HEK293 (cell line): ENCODE results near the gene RBMS1.

ENCODE experiments used
- CTCF ChIA-PET: fragments of 350-600 bp; formaldehyde crosslinking; extraction: SDS; loops from one replicate; lab custom pipeline; 2021; ENCODE audit warnings: antibody characterized with exemption; lab: Yijun Ruan, JAX
- POLR2A ChIA-PET: fragments of 300-600 bp; formaldehyde crosslinking; extraction: SDS; loops from one replicate; lab custom pipeline; 2020; ENCODE audit warnings: antibody characterized with exemption, inconsistent platforms; lab: Yijun Ruan, JAX
- H3K27ac ChIP-seq: fragments of 200-500 bp; sonication (Bioruptor generic); 2 replicates; pipeline ENCODE4 v1.5.1; 2014; ENCODE audit warnings: low read depth, low read length, control low read depth, inconsistent platforms; ENCODE audit errors: extremely low read depth
- H3K36me3 ChIP-seq, 2 experiments: fragments of 200-500 bp in 1 of 2; sonication (Bioruptor generic) in 1 of 2; 1 replicate in 1 of 2; 2 replicates in 1 of 2; pipeline ENCODE4 v1.5.1; 2014 to 2017; ENCODE audit warnings: inconsistent platforms in 2 of 2, low read length in 2 of 2; ENCODE audit not compliant: control insufficient read depth in 2 of 2, insufficient read depth in 1 of 2
- H3K4me1 ChIP-seq: fragments of 200-500 bp; sonication (Bioruptor generic); 2 replicates; pipeline ENCODE4 v1.5.1; 2014; ENCODE audit warnings: mild to moderate bottlenecking, low read length, inconsistent platforms; ENCODE audit not compliant: control insufficient read depth, insufficient read depth
- H3K4me3 ChIP-seq: 2 replicates; pipeline ENCODE4 v1.5.1; 2011; ENCODE audit warnings: low read depth, mild to moderate bottlenecking, control low read depth, low read length, moderate library complexity
- H3K9me3 ChIP-seq: fragments of 200-500 bp; sonication (Bioruptor generic); 2 replicates; pipeline ENCODE4 v1.5.1; 2014; ENCODE audit warnings: low read depth, low read length, inconsistent platforms; ENCODE audit not compliant: control insufficient read depth, insufficient read depth
- KLF10 ChIP-seq: fragments of 450-650 bp; IDR thresholded peaks from 2 replicates; pipeline ENCODE4 v1.5.1; 2018; ENCODE audit warnings: missing biosample characterization, mild to moderate bottlenecking, missing genetic modification characterization
- RBAK ChIP-seq: fragments of 450-650 bp; formaldehyde crosslinking; IDR thresholded peaks from 2 replicates; pipeline ENCODE4 v1.5.1; 2016; ENCODE audit warnings: missing biosample characterization, missing genetic modification characterization
- SP2 ChIP-seq: fragments of 450-650 bp; formaldehyde crosslinking; IDR thresholded peaks from 2 replicates; pipeline ENCODE4 v1.5.1; 2016; ENCODE audit warnings: missing biosample characterization, missing genetic modification characterization
- SP3 ChIP-seq: fragments of 450-650 bp; formaldehyde crosslinking; IDR thresholded peaks from 2 replicates; pipeline ENCODE4 v1.5.1; 2016; ENCODE audit warnings: missing biosample characterization, missing genetic modification characterization
- WT1 ChIP-seq: fragments of 450-650 bp; formaldehyde crosslinking; IDR thresholded peaks from 2 replicates; pipeline ENCODE4 v1.5.1; 2016; ENCODE audit warnings: missing biosample characterization, missing genetic modification characterization
- YY1 ChIP-seq: fragments of 450-650 bp; formaldehyde crosslinking; IDR thresholded peaks from 2 replicates; pipeline ENCODE4 v1.5.1; 2018; ENCODE audit warnings: missing biosample characterization, missing genetic modification characterization
- ZBTB20 ChIP-seq: fragments of 450-650 bp; formaldehyde crosslinking; IDR thresholded peaks from 2 replicates; pipeline ENCODE4 v1.5.1; 2016; ENCODE audit warnings: missing biosample characterization, missing genetic modification characterization
- ZBTB8A ChIP-seq: fragments of 450-650 bp; formaldehyde crosslinking; IDR thresholded peaks from 2 replicates; pipeline ENCODE4 v1.5.1; 2016; ENCODE audit warnings: missing biosample characterization, missing genetic modification characterization
- ZEB2 ChIP-seq: fragments of 450-650 bp; formaldehyde crosslinking; IDR thresholded peaks from 2 replicates; pipeline ENCODE4 v1.5.1; 2016; ENCODE audit warnings: missing biosample characterization, missing genetic modification characterization
- ZFP69B ChIP-seq: fragments of 450-650 bp; formaldehyde crosslinking; IDR thresholded peaks from 2 replicates; pipeline ENCODE4 v1.5.1; 2016; ENCODE audit warnings: missing biosample characterization, missing genetic modification characterization
- ZNF140 ChIP-seq: fragments of 450-650 bp; formaldehyde crosslinking; IDR thresholded peaks from 2 replicates; pipeline ENCODE4 v1.5.1; 2016; ENCODE audit warnings: missing biosample characterization, missing genetic modification characterization
- ZNF2 ChIP-seq: fragments of 450-650 bp; formaldehyde crosslinking; IDR thresholded peaks from 2 replicates; pipeline ENCODE4 v1.5.1; 2016; ENCODE audit warnings: missing biosample characterization, missing genetic modification characterization
- ZNF202 ChIP-seq: fragments of 450-650 bp; formaldehyde crosslinking; IDR thresholded peaks from 2 replicates; pipeline ENCODE4 v1.5.1; 2016; ENCODE audit warnings: missing biosample characterization, missing genetic modification characterization, borderline replicate concordance
- ZNF416 ChIP-seq: fragments of 450-650 bp; formaldehyde crosslinking; IDR thresholded peaks from 2 replicates; pipeline ENCODE4 v1.5.1; 2016; ENCODE audit warnings: missing biosample characterization, missing genetic modification characterization
- ZNF426 ChIP-seq: fragments of 450-650 bp; formaldehyde crosslinking; IDR thresholded peaks from 2 replicates; pipeline ENCODE4 v1.5.1; 2017; ENCODE audit warnings: missing biosample characterization, missing genetic modification characterization, mild to moderate bottlenecking, inconsistent platforms, moderate library complexity
- ZNF510 ChIP-seq: fragments of 450-650 bp; formaldehyde crosslinking; IDR thresholded peaks from 2 replicates; pipeline ENCODE4 v1.5.1; 2018; ENCODE audit warnings: mild to moderate bottlenecking, missing genetic modification characterization, missing biosample characterization; ENCODE audit not compliant: insufficient replicate concordance
- ZNF529 ChIP-seq: fragments of 450-650 bp; formaldehyde crosslinking; IDR thresholded peaks from 2 replicates; pipeline ENCODE4 v1.5.1; 2017; ENCODE audit warnings: missing genetic modification characterization, missing biosample characterization; ENCODE audit not compliant: insufficient replicate concordance
- ZNF555 ChIP-seq: fragments of 450-650 bp; formaldehyde crosslinking; conservative IDR thresholded peaks from 2 replicates; pipeline ENCODE4 v1.5.1; 2017; ENCODE audit warnings: missing biosample characterization, mild to moderate bottlenecking, missing genetic modification characterization, inconsistent platforms
- ZNF610 ChIP-seq: fragments of 450-650 bp; formaldehyde crosslinking; IDR thresholded peaks from 2 replicates; pipeline ENCODE4 v1.5.1; 2016; ENCODE audit warnings: missing biosample characterization, missing genetic modification characterization, borderline replicate concordance
- ZNF624 ChIP-seq: fragments of 450-650 bp; formaldehyde crosslinking; IDR thresholded peaks from 2 replicates; pipeline ENCODE4 v1.5.1; 2017; ENCODE audit warnings: missing biosample characterization, missing genetic modification characterization
- ZNF654 ChIP-seq: fragments of 450-650 bp; formaldehyde crosslinking; IDR thresholded peaks from 2 replicates; pipeline ENCODE4 v1.5.1; 2016; ENCODE audit warnings: low read depth, missing biosample characterization, missing genetic modification characterization
- ZNF837 ChIP-seq: fragments of 450-650 bp; formaldehyde crosslinking; IDR thresholded peaks from 2 replicates; pipeline ENCODE4 v1.5.1; 2016; ENCODE audit warnings: missing biosample characterization, missing genetic modification characterization
- TF ChIP-seq, protein P1 (sequence below): fragments of 450-650 bp; formaldehyde crosslinking; IDR thresholded peaks from 2 replicates; pipeline ENCODE4 v1.5.1; 2016; ENCODE audit warnings: missing biosample characterization, missing genetic modification characterization, borderline replicate concordance
- TF ChIP-seq, protein P2 (sequence below): fragments of 450-650 bp; formaldehyde crosslinking; IDR thresholded peaks from 2 replicates; pipeline ENCODE4 v1.5.1; 2016; ENCODE audit warnings: missing biosample characterization, missing genetic modification characterization
- TF ChIP-seq, protein P3 (sequence below): fragments of 450-650 bp; IDR thresholded peaks from 2 replicates; pipeline ENCODE4 v1.5.1; 2018; ENCODE audit warnings: missing biosample characterization, missing genetic modification characterization
- TF ChIP-seq, protein P4 (sequence below): fragments of 450-650 bp; formaldehyde crosslinking; IDR thresholded peaks from 2 replicates; pipeline ENCODE4 v1.5.1; 2016; ENCODE audit warnings: missing biosample characterization, missing genetic modification characterization
- TF ChIP-seq, protein P5 (sequence below): fragments of 450-650 bp; formaldehyde crosslinking; IDR thresholded peaks from 2 replicates; pipeline ENCODE4 v1.5.1; 2016; ENCODE audit warnings: missing biosample characterization, missing genetic modification characterization

The RBMS1 gene, protein sequence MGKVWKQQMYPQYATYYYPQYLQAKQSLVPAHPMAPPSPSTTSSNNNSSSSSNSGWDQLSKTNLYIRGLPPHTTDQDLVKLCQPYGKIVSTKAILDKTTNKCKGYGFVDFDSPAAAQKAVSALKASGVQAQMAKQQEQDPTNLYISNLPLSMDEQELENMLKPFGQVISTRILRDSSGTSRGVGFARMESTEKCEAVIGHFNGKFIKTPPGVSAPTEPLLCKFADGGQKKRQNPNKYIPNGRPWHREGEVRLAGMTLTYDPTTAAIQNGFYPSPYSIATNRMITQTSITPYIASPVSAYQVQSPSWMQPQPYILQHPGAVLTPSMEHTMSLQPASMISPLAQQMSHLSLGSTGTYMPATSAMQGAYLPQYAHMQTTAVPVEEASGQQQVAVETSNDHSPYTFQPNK

DNA sequence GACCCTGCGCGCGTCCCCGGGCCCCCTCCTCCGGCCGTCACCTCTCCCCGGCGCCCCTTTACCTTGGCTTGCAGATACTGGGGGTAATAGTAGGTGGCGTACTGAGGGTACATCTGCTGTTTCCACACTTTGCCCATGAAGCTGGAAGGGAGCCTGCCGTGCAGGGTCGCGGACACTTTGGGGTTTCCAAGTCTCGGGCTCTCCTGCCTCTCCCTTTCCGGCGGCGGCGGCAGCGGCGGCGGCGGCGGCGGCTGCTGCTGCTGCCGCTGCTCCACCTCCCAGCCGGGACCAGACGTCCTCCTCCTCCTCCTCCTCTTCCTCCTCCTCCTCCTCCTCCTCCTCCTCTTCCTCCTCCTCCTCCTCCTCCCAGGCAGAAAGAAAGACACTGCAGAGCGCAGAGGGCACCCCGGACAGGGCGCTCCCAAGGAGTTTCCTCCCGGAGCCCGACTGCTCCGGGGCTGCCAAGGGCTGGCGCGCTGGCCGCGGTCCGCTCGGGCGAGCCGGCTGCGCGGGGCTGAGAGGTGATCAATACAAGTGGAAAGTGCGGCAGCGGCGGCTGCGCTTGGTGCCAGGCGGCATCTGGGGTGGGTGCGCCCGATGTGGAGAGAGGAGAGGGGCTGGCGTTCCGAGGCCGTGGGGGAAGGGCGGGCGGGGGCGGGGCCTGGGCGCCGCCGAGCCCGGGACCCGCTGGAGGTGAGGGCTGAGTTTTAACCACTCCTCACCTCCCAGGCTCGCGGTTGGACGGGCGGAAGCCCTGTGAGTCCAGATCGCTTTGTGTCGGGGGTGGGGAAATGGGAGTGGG is at the start of gene RBMS1:
Gene RBMS1, minus strand, starts transcription at position 581 of the 802 bp plus-strand sequence. Its CDS starts 444 bp downstream, at position 137.
- peak within 1 kb of the TSS; percentile 98 for H3K27ac ChIP-seq
- CTCF ChIA-PET: no interaction called here
- H3K9me3 ChIP-seq: no peaks in the 10 kb centered on the region
- H3K36me3 ChIP-seq: no peaks in the 10 kb centered on the region
- peak within 1 kb of the TSS; percentile 95 for H3K4me3 ChIP-seq
- peaks cover 6% of the 10 kb centered on the region for H3K4me1 ChIP-seq
- POLR2A ChIA-PET: interaction anchor here (0.6 kb wide), 1 partner anchor 171 kb away, joined by 3 read pairs; no protein-coding TSS in a partner anchor
- no peak for TF ChIP-seq ZNF610 (tag by site-specific recombination)
- TF ChIP-seq, protein P1, sequence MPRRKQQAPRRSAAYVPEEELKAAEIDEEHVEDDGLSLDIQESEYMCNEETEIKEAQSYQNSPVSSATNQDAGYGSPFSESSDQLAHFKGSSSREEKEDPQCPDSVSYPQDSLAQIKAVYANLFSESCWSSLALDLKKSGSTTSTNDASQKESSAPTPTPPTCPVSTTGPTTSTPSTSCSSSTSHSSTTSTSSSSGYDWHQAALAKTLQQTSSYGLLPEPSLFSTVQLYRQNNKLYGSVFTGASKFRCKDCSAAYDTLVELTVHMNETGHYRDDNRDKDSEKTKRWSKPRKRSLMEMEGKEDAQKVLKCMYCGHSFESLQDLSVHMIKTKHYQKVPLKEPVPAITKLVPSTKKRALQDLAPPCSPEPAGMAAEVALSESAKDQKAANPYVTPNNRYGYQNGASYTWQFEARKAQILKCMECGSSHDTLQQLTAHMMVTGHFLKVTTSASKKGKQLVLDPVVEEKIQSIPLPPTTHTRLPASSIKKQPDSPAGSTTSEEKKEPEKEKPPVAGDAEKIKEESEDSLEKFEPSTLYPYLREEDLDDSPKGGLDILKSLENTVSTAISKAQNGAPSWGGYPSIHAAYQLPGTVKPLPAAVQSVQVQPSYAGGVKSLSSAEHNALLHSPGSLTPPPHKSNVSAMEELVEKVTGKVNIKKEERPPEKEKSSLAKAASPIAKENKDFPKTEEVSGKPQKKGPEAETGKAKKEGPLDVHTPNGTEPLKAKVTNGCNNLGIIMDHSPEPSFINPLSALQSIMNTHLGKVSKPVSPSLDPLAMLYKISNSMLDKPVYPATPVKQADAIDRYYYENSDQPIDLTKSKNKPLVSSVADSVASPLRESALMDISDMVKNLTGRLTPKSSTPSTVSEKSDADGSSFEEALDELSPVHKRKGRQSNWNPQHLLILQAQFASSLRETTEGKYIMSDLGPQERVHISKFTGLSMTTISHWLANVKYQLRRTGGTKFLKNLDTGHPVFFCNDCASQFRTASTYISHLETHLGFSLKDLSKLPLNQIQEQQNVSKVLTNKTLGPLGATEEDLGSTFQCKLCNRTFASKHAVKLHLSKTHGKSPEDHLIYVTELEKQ: no peak
- TF ChIP-seq ZNF555: no peak
- TF ChIP-seq, protein P2, sequence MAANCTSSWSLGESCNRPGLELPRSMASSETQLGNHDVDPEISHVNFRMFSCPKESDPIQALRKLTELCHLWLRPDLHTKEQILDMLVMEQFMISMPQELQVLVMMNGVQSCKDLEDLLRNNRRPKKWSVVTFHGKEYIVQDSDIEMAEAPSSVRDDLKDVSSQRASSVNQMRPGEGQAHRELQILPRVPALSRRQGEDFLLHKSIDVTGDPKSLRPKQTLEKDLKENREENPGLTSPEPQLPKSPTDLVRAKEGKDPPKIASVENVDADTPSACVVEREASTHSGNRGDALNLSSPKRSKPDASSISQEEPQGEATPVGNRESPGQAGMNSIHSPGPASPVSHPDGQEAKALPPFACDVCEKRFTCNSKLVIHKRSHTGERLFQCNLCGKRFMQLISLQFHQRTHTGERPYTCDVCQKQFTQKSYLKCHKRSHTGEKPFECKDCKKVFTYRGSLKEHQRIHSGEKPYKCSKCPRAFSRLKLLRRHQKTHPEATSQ (tag by site-specific recombination): no peak
- no peak for TF ChIP-seq RBAK (tag by site-specific recombination)
- no peak for TF ChIP-seq KLF10 (tag by site-specific recombination)
- TF ChIP-seq ZNF529 (tag by site-specific recombination): no peak
- TF ChIP-seq ZEB2 (tag by site-specific recombination): no peak
- no peak for TF ChIP-seq ZNF510 (tag by site-specific recombination)
- TF ChIP-seq, protein P3, sequence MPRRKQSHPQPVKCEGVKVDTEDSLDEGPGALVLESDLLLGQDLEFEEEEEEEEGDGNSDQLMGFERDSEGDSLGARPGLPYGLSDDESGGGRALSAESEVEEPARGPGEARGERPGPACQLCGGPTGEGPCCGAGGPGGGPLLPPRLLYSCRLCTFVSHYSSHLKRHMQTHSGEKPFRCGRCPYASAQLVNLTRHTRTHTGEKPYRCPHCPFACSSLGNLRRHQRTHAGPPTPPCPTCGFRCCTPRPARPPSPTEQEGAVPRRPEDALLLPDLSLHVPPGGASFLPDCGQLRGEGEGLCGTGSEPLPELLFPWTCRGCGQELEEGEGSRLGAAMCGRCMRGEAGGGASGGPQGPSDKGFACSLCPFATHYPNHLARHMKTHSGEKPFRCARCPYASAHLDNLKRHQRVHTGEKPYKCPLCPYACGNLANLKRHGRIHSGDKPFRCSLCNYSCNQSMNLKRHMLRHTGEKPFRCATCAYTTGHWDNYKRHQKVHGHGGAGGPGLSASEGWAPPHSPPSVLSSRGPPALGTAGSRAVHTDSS (tag by site-specific recombination): peak; percentile 91
- no peak for TF ChIP-seq ZNF416 (tag by site-specific recombination)
- TF ChIP-seq ZNF140: no peak
- no peak for TF ChIP-seq ZNF426
- TF ChIP-seq, protein P4, sequence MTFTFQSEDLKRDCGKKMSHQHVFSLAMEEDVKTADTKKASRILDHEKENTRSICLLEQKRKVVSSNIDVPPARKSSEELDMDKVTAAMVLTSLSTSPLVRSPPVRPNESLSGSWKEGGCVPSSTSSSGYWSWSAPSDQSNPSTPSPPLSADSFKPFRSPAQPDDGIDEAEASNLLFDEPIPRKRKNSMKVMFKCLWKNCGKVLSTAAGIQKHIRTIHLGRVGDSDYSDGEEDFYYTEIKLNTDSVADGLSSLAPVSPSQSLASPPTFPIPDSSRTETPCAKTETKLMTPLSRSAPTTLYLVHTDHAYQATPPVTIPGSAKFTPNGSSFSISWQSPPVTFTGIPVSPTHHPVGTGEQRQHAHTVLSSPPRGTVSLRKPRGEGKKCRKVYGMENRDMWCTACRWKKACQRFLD: no peak
- no peak for TF ChIP-seq ZNF837 (tag by site-specific recombination)
- TF ChIP-seq SP3 (tag by site-specific recombination): peak; percentile 41
- no peak for TF ChIP-seq YY1 (tag by site-specific recombination)
- TF ChIP-seq, protein P5, sequence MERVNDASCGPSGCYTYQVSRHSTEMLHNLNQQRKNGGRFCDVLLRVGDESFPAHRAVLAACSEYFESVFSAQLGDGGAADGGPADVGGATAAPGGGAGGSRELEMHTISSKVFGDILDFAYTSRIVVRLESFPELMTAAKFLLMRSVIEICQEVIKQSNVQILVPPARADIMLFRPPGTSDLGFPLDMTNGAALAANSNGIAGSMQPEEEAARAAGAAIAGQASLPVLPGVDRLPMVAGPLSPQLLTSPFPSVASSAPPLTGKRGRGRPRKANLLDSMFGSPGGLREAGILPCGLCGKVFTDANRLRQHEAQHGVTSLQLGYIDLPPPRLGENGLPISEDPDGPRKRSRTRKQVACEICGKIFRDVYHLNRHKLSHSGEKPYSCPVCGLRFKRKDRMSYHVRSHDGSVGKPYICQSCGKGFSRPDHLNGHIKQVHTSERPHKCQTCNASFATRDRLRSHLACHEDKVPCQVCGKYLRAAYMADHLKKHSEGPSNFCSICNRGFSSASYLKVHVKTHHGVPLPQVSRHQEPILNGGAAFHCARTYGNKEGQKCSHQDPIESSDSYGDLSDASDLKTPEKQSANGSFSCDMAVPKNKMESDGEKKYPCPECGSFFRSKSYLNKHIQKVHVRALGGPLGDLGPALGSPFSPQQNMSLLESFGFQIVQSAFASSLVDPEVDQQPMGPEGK (tag by site-specific recombination): peak; percentile 35; the same call in 1 of the 2 replicates
- no peak for TF ChIP-seq ZBTB20
- TF ChIP-seq ZNF654 (tag by site-specific recombination): no peak
- TF ChIP-seq ZFP69B (tag by site-specific recombination): no peak
- no peak for TF ChIP-seq ZNF202 (tag by site-specific recombination)
- no peak for TF ChIP-seq ZNF2
- TF ChIP-seq WT1 (tag by site-specific recombination): no peak
- TF ChIP-seq ZNF624 (tag by site-specific recombination): no peak
- peak; percentile 68 for TF ChIP-seq ZBTB8A (tag by site-specific recombination)
- TF ChIP-seq SP2: peak; percentile 61
